ENCODE data around the gene KCNMA1. TPM values are rescaled to one million over a fixed set of nuclear protein-coding genes. Genes with fewer than 3 reads are reported as not detected.

The KCNMA1 gene
- total RNA-seq, 1 experiment from 2014 or later: 0.49 TPM

DNA sequence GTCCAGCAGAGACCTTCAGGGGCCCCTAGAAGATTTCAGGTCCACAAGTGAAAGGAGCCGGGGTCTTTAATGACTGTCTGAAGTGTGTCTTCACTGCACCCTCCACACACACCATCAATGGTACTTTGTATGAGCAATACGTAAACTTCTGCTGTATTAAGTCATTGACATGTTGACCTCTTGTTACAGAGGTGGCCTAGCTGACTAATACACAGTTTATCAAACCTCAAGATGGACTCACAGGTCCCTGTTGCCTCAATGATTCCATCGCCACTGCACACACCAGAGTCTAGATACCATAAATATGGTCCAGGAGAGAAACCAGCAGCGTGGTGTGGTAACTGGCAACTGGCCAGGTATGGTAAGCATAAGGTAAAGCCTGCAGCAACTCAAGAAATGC is 19.5 kb downstream of the KCNMA1 start:
- RAD21 ChIA-PET (ENCODE audit: low non-redundant PET in 1 of 2, low total read pairs in 2 of 2, uncharacterized antibody in 2 of 2, unreplicated experiment in 2 of 2): no interaction called here
- ATAC-seq (no peak), DNase-seq (ENCODE audit: low read depth, low spot score) (no peak)
- no TSS peak for BruUV-seq (replicated peaks)
- no peaks in the 10 kb centered on the region for H3K9me3 ChIP-seq (ENCODE audit: control insufficient read depth in 1 of 2, insufficient read depth in 1 of 2, low read depth in 1 of 2, low read length in 2 of 2)
- no peak overlapping the region for H3K4me2 ChIP-seq (ENCODE audit: low read length)
- no peaks in the 10 kb centered on the region for H3K9me2 ChIP-seq (ENCODE audit: insufficient read depth)
- H3K27me3 ChIP-seq (ENCODE audit: insufficient read depth, low read length): no peaks in the 10 kb centered on the region
- H3K27ac ChIP-seq (ENCODE audit: low read depth, low read length): no peak overlapping the region
- no peak overlapping the region for H2AFZ ChIP-seq (ENCODE audit: low read depth, low read length, poor library complexity, severe bottlenecking)
- no peaks in the 10 kb centered on the region for H3K4me1 ChIP-seq (ENCODE audit: control insufficient read depth in 1 of 2, insufficient read depth in 2 of 2, low read length in 2 of 2)
- POLR2A ChIA-PET: no interaction called here
- no peaks in the 10 kb centered on the region for H4K20me1 ChIP-seq (ENCODE audit: insufficient read depth)
- intact Hi-C loops (cut with micrococcal nuclease): no loop called here
- TF ChIP-seq EZH2phosphoT487 (IDR thresholded peaks at IDR 0.05; ENCODE audit: borderline replicate concordance): no peak
- TF ChIP-seq JUND (IDR thresholded peaks at IDR 0.05): no peak
- no peak for TF ChIP-seq CEBPB (IDR thresholded peaks at IDR 0.05; ENCODE audit: low read depth)
- TF ChIP-seq YY1 (IDR thresholded peaks at IDR 0.05; ENCODE audit: extremely low read depth, insufficient replicate concordance, low read depth, low read length): no peak
- no peak for TF ChIP-seq ELF1 (IDR thresholded peaks at IDR 0.05; ENCODE audit: borderline replicate concordance, low read depth)
- TF ChIP-seq CTCF (IDR thresholded peaks at IDR 0.05 in 2 of 3, conservative IDR thresholded peaks at IDR 0.05 in 1 of 3; ENCODE audit: borderline replicate concordance in 1 of 3, insufficient read depth in 1 of 3, low read depth in 2 of 3, low read length in 2 of 3): no peak
- no peak for TF ChIP-seq SIN3A (IDR thresholded peaks at IDR 0.05; ENCODE audit: low read depth)
- no peak for TF ChIP-seq EZH2 (IDR thresholded peaks at IDR 0.05)
- TF ChIP-seq ZFX (IDR thresholded peaks at IDR 0.05): no peak
- no peak for TF ChIP-seq SP1 (IDR thresholded peaks at IDR 0.05; ENCODE audit: low read depth)
- TF ChIP-seq TCF7L2 (IDR thresholded peaks at IDR 0.05; ENCODE audit: borderline replicate concordance, extremely low read depth, insufficient read depth, insufficient read length): no peak
- TF ChIP-seq CBX3 (IDR thresholded peaks at IDR 0.05; ENCODE audit: low read depth): no peak
- TF ChIP-seq EGR1 (IDR thresholded peaks at IDR 0.05; ENCODE audit: low read depth): no peak
- TF ChIP-seq SRF (IDR thresholded peaks at IDR 0.05; ENCODE audit: low read depth): no peak
- TF ChIP-seq POLR2AphosphoS5 (IDR thresholded peaks at IDR 0.05; ENCODE audit: low read depth, low read length): no peak
- no peak for TF ChIP-seq POLR2A (IDR thresholded peaks at IDR 0.05; ENCODE audit: borderline replicate concordance, extremely low read depth, insufficient read depth, insufficient read length)
- TF ChIP-seq ZNF274 (IDR thresholded peaks at IDR 0.05; ENCODE audit: low read depth, low read length): no peak
- TF ChIP-seq, protein P1, sequence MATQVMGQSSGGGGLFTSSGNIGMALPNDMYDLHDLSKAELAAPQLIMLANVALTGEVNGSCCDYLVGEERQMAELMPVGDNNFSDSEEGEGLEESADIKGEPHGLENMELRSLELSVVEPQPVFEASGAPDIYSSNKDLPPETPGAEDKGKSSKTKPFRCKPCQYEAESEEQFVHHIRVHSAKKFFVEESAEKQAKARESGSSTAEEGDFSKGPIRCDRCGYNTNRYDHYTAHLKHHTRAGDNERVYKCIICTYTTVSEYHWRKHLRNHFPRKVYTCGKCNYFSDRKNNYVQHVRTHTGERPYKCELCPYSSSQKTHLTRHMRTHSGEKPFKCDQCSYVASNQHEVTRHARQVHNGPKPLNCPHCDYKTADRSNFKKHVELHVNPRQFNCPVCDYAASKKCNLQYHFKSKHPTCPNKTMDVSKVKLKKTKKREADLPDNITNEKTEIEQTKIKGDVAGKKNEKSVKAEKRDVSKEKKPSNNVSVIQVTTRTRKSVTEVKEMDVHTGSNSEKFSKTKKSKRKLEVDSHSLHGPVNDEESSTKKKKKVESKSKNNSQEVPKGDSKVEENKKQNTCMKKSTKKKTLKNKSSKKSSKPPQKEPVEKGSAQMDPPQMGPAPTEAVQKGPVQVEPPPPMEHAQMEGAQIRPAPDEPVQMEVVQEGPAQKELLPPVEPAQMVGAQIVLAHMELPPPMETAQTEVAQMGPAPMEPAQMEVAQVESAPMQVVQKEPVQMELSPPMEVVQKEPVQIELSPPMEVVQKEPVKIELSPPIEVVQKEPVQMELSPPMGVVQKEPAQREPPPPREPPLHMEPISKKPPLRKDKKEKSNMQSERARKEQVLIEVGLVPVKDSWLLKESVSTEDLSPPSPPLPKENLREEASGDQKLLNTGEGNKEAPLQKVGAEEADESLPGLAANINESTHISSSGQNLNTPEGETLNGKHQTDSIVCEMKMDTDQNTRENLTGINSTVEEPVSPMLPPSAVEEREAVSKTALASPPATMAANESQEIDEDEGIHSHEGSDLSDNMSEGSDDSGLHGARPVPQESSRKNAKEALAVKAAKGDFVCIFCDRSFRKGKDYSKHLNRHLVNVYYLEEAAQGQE (IDR thresholded peaks at IDR 0.05; ENCODE audit: low read depth): no peak
- TF ChIP-seq, protein P2, sequence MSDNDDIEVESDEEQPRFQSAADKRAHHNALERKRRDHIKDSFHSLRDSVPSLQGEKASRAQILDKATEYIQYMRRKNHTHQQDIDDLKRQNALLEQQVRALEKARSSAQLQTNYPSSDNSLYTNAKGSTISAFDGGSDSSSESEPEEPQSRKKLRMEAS (IDR thresholded peaks at IDR 0.05): no peak
- no peak overlapping the region for H3K9ac ChIP-seq (ENCODE audit: low read length)
- H3K36me3 ChIP-seq (ENCODE audit: control insufficient read depth in 1 of 2, insufficient read depth in 2 of 2, low read length in 2 of 2): no peaks in the 10 kb centered on the region
- no peak overlapping the region for H3K4me3 ChIP-seq (replicated peaks in 1 of 2; ENCODE audit: low read depth in 1 of 2, low read length in 2 of 2)
- CTCF ChIA-PET: no interaction called here
- no peaks in the 10 kb centered on the region for H3K79me2 ChIP-seq (ENCODE audit: insufficient read depth, low read length)

Data from HCT116 (cell line).